H54 (cell line): ENCODE data around the gene KRI1.
"Not testable (repeated sequence)": the region's sequence is repeated elsewhere in the genome, so short reads cannot be mapped to it uniquely, and the experiment has no call there.

ENCODE experiments used
- DNase-seq: peaks from one replicate; pipeline ENCODE4 v3.0.0; 2011; ENCODE audit warnings: low spot score, mixed read lengths; ENCODE audit not compliant: insufficient read length
- FAIRE-seq: peaks from 3 replicates; lab custom pipeline; 2011; peaks lifted over from hg19 to GRCh38; lab: Jason Lieb, UNC
- POLR2A ChIP-seq: IDR thresholded peaks from 2 replicates; pipeline ENCODE4 v1.6.1; 2011; ENCODE audit warnings: low read depth, mild to moderate bottlenecking, low read length

KRI1 gene

DNA sequence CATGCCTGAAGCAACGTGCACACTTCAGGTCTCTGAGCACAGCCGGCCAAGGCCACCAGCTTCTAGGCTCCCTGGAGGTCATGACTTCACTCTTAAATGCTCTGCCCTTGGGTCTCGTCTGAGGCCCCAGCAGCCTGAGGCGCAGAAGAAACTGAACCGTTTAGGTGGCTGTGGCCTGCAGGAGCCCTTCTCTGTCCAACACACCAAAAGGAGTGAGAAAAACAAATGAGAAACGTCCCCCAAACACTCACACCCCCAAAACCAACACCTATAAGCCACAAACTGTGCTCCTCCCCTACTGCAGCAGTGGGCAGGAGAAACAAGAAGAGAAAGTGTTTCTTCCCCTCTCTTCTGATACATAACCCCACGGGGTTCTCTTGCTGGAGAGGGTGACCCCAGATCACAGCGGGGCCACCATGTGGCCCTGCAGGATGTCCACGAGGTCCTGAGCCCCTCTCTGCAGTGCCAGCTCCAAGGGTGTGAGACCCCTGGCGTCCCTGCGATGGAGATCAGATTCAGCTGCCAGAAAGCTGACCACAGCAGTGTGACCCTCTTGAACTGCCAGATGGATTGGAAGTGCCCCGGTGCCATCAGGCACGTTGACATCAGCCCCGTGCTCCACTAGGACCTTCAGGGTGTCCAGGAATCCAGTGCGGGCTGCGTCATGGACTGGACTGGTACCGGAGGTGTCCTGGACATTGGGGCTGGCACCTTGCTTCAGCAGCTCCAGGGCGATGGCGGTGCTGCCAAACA is 1.0 kb upstream of the KRI1 start:
- FAIRE-seq = no peak
- TF ChIP-seq POLR2A = no peak
- no peak for DNase-seq

DNA sequence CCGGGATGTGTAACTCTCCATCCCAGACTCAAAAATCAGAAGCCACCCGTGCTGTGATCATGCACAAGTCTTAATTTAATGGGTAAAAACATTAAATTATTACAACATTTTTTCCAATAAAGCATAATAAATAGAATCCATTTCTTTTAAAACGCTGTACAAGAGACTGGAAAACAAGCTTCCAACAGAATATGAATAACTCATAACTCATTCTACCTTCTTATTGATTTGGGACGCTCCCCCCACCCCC is 523 bp upstream of the KRI1 start:
- TF ChIP-seq POLR2A = no peak
- FAIRE-seq (no peak), DNase-seq (no peak)

DNA sequence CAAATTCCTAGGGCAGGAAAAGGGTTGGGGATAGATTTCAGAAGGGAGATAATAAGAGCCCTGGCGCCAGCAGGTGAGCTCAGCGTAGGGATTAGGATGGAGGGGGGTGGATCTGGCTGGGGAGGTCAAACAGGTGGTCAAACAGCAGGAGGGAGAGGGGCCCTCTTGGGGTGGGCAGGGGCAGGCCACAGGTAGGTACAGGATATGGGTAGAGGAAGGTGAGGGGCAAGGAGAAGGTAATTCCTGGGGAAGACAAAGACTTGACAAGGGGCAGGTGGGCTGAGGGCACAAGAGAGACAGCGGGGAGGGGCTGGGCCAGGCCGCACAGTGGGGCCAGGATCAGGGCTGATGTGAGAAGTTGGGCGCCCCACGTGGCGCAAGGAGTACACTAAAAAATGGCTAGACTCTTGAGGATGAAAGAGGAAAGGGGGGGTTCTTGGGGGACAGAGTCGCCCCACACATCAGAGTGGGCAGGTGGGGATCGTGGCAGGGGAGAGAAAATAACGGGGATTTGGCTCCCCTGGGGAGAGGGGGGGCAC is 713 bp downstream of the KRI1 start:
- DNase-seq (no peak), FAIRE-seq (no peak)
- no peak for TF ChIP-seq POLR2A

DNA sequence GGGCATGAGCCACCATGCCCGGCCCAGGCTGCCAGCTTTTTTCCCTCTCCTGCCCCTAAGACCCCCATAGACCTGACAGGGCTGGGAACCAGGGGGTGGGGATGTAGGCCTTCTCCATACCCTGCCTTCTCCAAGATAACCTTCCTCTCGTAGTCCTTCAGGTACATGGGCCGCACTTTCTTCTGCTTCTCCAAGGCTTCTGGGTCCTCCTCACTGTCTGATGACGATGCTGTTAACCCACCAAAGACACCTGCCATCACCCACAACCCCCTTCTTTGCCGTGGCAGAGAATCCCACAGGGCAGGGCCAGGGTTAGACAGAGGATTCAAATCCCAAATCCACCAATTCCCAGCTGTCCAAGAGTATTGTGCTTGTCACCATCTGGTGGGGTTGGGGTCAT is 3.2 kb downstream of the KRI1 start:
- DNase-seq (no peak), FAIRE-seq (no peak)

DNA sequence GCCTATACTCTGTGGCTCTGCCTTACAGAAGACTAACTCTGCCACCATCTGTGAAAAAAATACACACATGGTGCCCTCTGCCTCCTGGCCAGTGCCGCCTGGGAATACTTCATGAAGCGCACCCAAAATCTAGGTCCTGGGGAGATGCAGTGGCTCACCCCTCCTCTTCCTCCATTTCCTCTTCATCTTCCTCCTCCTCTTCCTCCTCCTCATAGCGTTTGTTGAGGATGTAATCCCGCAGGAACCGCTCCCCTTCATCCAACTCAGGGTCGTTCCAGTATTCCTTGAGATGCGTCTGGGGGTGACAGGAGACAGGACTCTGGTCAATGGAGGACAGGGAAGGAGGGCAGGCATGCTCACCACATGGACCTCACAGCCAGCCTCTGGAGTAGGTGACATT is 5.7 kb downstream of the KRI1 start:
- no peak for TF ChIP-seq POLR2A
- DNase-seq = no peak
- FAIRE-seq = no peak

More for the DNA sequence above, 3.2 kb downstream of the KRI1 start:
- no peak for TF ChIP-seq POLR2A

DNA sequence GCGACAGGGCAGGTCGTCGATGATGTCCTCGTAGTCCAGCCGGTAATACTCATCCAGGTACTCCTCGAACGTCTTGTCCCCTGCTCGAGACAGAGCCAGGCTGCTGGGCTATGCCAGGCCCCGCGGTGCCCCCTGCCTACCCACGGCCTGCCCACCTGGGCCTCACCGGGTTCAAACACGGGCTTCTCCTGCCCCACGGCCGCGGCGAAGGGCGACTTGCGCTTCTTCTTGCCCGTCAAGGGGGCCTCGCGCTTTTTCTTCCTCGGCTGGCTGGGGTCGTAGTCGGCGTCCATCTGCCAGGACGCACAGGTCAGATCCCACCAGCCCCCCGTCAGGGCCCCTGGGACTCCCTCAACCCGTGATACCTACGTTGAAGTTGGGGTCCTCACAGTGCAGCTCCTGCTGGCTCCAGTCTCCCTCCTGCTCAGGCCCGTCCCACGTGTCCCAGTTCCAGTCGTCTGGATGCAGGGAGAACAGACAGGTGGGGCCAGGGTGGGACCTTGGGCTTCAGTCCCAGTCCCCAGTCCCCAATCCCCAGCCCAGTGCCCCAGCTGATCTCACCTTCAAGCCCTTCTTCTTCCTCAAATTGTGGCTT is 8.1 kb downstream of the KRI1 start:
- no peak for TF ChIP-seq POLR2A
- FAIRE-seq (no peak), DNase-seq (no peak)

DNA sequence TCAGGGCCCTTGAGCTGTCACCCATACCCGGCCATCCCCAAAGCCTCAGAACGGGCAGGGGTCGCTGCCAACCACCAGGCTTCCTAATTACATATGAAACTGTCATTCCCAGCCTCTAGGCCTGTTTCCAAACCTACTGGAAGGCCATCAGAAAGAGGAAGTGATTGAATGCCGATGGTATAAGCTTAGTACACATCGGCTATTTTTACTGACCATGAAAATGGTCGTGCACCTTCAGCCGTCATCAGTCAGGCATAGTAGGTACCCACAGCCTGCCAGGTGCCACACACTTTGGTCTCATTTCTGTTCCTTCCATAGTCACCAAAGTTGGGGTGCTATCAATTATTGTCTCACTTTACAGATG is 10.2 kb downstream of the KRI1 start:
- no peak for TF ChIP-seq POLR2A
- no peak for FAIRE-seq
- DNase-seq = no peak

DNA sequence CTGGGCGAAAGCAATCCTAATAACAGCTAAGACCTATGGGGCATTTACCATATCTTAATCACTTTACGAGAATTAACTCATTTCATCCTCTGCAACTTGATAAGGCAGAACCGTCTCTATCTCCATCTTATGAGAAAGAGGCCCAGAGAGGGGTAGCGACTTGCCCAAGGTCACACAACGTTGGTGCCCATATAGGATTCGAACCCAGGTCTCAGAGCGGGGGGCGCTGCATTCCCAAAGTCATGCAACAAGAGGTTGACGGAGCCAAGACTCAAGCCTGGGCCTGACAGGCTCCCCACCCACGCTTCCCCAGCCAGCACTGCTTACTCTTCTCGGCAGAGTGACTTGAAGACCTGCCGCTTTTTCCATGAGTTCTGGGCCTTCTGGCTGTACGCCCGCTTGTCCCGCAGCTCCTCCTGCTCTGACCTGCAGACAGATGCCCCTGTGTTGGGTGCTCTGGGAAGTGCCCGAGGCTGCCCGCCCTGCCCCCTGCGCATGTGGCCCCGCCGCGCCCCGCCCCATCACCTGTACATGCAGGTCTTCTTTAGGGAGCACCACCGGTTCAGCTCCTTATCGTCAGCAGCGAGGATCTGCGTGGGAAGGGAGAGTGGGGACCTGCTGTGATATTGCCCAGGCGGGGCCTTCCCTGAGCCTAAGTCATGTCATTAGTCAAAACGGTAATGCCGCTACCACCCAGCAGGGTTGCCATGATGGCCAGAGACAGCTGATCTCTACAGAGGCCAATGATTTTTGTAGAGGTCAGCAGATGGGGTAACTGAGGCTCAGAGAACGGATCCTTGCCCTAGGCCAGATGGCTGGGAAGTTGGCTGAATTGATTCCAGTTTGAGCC is 10.8 kb downstream of the KRI1 start:
- DNase-seq (no peak), FAIRE-seq (no peak)
- no peak for TF ChIP-seq POLR2A

DNA sequence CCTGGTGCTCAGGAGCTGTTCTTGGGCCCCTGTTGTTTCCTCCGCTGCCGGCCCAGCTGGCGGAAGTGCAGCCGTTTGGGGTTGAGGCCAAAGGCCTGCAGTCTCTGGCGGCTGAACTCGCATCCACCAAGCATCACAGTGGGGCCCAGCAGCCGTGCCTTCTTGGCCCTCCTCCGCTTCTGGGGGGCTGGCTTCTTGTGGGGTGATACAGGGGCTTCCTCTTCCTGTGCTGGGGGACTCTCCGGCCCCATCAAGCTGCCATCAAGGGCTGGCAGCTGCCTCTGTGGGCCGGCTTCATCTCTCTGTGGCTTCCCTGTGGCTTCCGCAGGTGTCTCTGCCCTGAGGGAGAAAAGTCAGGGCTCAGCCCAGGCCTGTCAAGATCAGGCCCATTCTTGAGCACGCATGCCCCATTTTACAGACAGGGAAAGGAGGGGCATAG is 11.8 kb downstream of the KRI1 start:
- TF ChIP-seq POLR2A = no peak
- DNase-seq (no peak), FAIRE-seq (no peak)

DNA sequence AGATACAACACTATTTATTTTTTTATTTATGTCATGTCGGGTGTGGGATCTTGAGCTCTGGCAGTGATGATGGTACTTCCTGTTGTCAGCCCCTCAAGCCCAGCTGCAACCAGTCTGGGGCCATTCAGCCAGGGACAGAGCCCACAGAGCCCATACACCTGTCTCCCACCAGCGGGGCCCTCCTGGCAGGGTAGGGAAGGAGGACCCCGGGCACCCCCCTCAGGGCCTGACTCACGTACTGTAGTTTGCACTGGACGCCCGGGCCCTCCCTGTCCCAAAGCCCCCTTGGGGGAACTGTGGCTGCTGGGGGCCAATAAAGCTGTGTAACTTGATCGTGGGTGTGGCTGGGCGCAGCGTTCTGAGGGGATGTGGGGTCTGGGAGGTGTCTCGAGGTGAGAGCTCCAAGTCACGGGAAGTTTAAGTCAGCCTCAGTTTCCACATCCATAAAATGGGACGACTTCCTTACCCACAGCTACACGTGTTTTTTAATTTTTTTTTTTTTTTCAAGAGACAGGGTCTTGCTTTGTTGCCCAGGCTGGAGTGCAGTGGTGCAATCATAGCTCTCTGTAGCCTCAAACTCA is 12.6 kb downstream of the KRI1 start:
- DNase-seq (no peak), FAIRE-seq (no peak)
- no peak for TF ChIP-seq POLR2A

DNA sequence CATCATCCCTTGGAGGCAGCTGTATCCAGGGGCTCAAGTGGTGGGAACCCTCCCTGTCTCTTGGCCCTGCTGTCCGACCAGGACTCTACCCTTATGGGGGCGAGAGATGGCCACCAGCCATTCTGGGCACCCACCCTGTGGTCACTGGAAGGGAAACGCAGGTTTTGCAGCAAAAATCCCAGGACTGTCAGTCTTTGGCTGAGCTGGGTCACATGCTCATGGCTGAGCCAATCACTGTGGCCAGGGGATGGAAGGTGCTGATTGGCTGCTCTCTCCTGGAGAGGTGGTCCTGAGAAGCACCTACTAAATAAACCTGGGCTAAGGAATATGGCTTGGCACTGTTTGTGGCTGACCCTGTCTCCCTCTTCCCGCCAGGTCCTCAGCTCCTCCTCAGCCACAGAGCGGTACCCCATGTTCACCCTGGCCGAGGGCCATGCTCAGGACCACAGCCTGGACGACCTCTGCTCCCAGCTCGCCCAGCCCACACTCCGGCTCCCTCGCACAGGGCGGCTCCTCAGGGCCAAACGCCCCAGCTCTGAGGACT is 13.2 kb downstream of the KRI1 start:
- FAIRE-seq = no peak
- TF ChIP-seq POLR2A = no peak
- DNase-seq = no peak

DNA sequence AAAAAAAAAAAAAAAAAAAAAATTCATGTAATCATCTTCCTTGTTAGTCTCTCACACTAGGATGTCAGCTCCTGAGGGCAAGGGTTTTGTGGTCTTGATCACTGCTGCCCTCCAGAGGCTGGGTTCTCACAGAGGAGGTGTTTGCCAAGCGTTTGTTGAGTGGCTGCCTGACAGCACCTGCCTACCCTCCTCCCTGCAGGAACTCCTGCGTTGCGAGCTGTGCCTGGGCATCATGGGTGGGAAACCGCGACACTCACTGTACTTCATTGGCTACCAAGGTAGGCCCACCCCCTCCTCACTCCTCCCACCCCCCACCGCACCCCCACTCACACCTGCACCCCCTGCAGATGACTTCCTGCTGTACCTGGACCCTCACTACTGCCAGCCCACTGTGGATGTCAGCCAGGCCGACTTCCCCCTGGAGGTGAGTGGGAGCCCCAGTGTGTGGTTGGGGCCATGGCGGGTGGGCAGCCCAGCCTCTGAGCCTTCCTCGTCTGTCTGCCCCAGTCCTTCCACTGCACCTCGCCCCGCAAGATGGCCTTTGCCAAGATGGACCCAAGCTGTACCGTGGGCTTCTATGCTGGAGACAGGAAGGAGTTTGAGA is 14.0 kb downstream of the KRI1 start:
- no peak for FAIRE-seq
- DNase-seq = peak; percentile 61
- no peak for TF ChIP-seq POLR2A

DNA sequence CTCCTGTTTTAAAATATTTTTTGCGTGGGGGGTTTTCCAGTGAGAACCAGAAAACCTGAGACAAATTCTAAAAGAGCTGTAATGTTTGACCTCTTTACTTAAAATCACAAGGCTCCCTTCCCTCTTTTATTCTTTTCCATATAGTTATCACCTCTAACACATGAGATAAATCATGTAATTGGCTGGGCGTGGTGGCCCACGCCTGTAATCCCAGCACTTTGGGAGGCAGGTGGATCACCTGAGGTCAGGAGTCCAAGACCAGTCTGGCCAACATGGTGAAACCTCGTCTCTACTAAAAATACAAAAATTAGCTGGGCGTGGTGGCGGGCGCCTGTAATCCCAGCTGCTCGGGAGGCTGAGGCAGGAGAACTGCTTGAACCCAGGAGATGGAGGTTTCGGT is 14.8 kb downstream of the KRI1 start:
- FAIRE-seq, DNase-seq: not testable (repeated sequence)
